ENCODE measurements around the gene KRTAP5-3. TPM values are rescaled to one million over a fixed set of nuclear protein-coding genes. Genes with fewer than 3 reads are reported as not detected.

Gene KRTAP5-3
- total RNA-seq, 1 experiment from 2014 or later: not detected

DNA sequence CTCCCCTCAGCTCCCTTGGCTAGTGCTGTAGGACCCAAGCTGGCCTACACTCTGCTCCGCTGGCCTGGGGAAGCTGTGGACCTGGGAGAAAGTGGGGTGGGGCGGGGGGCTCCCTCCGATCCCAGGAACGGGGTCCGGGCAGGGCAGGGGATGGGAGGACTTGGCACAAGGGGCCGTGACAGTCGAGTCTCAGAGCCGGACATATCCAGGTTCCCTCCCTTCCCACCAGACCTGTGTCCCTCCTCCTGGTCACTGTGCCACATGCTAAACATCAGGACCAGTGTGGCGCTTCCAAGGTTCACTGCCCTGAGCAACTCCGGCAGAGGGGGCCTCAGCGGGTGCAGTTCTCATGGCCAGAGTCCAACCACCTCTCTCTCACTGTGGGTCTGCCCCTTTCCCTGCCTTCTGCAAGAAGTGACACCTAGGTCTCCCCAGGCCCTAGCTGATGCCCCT lies 38.2 kb downstream of the KRTAP5-3 start:
- H3K79me2 ChIP-seq (ENCODE audit: low read length): no peaks in the 10 kb centered on the region
- no peaks in the 10 kb centered on the region for H3K9me3 ChIP-seq (ENCODE audit: low read length)
- no peak overlapping the region for H3K4me3 ChIP-seq (ENCODE audit: low read length)
- H3K9me2 ChIP-seq (replicated peaks; ENCODE audit: insufficient read depth, low read length): no peaks in the 10 kb centered on the region
- H3K27ac ChIP-seq (ENCODE audit: low read length): no peak overlapping the region
- H3K4me1 ChIP-seq (ENCODE audit: low read length): peaks cover 34% of the 10 kb centered on the region
- H3K36me3 ChIP-seq (ENCODE audit: insufficient read depth, low read length): no peaks in the 10 kb centered on the region
- no peak for DNase-seq
- no peak overlapping the region for H3K4me2 ChIP-seq (ENCODE audit: low read depth, low read length, poor library complexity, severe bottlenecking)
- H3K9ac ChIP-seq (ENCODE audit: low read length): no peak overlapping the region
- H2AFZ ChIP-seq (ENCODE audit: low read length): no peak overlapping the region
- H3K27me3 ChIP-seq (ENCODE audit: low read length): no peaks in the 10 kb centered on the region
- H4K20me1 ChIP-seq (ENCODE audit: insufficient read depth, low read depth, low read length): peaks cover 46% of the 10 kb centered on the region

- Histone ChIP-seq H3K79me2 (ENCODE audit: low read length) (no peaks in the 10 kb centered on the region), H3K36me3 (ENCODE audit: insufficient read depth, low read length) (no peaks in the 10 kb centered on the region), H2AFZ (ENCODE audit: low read length) (no peak overlapping the region), H4K20me1 (ENCODE audit: insufficient read depth, low read depth, low read length) (peaks cover 47% of the 10 kb centered on the region), H3K9ac (ENCODE audit: low read length) (no peak overlapping the region), H3K4me1 (ENCODE audit: low read length) (peaks cover 29% of the 10 kb centered on the region), H3K4me2 (ENCODE audit: low read depth, low read length, poor library complexity, severe bottlenecking) (no peak overlapping the region), H3K27ac (ENCODE audit: low read length) (no peak overlapping the region), H3K9me2 (replicated peaks; ENCODE audit: insufficient read depth, low read length) (no peaks in the 10 kb centered on the region), H3K27me3 (ENCODE audit: low read length) (no peaks in the 10 kb centered on the region), H3K4me3 (ENCODE audit: low read length) (no peak overlapping the region), H3K9me3 (ENCODE audit: low read length) (no peaks in the 10 kb centered on the region)
- DNase-seq: no peak
Measured at GRCh38 chr11:1569251-1569780, 38.9 kb downstream of the KRTAP5-3 start.

DNA sequence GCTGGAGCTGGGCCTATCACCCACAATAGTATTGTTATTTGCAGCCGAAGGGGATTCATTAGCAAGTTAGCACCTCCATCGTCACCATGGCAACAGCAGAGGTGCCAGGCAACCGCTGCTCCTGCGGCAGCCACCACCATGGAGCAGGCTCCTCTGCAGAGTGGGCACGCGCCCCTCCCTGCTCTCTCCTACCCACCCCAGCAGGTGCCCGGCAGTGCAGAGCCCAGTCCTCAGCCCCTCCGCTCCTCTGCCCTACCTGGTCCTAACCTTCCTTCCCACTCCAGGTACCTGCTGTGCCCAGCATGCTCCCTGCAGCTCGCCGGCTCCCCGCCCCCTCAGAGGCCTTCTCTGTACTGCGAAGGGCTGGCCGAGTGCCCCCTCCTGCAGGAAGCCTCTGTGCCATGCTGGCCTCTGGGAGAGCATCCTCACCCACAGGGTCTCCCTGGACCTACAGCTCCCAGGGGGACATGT lies 39.8 kb downstream of the KRTAP5-3 start:
- peaks cover 45% of the 10 kb centered on the region for H4K20me1 ChIP-seq (ENCODE audit: insufficient read depth, low read depth, low read length)
- no peaks in the 10 kb centered on the region for H3K9me3 ChIP-seq (ENCODE audit: low read length)
- no peaks in the 10 kb centered on the region for H3K27me3 ChIP-seq (ENCODE audit: low read length)
- H3K79me2 ChIP-seq (ENCODE audit: low read length): no peaks in the 10 kb centered on the region
- H3K27ac ChIP-seq (ENCODE audit: low read length): no peak overlapping the region
- H3K9ac ChIP-seq (ENCODE audit: low read length): no peak overlapping the region
- no peak overlapping the region for H3K4me2 ChIP-seq (ENCODE audit: low read depth, low read length, poor library complexity, severe bottlenecking)
- peaks cover 21% of the 10 kb centered on the region for H3K4me1 ChIP-seq (ENCODE audit: low read length)
- H3K36me3 ChIP-seq (ENCODE audit: insufficient read depth, low read length): no peaks in the 10 kb centered on the region
- no peak overlapping the region for H3K4me3 ChIP-seq (ENCODE audit: low read length)
- H2AFZ ChIP-seq (ENCODE audit: low read length): no peak overlapping the region
- DNase-seq: peak; percentile 77
- no peaks in the 10 kb centered on the region for H3K9me2 ChIP-seq (replicated peaks; ENCODE audit: insufficient read depth, low read length)

GRCh38 chr11:1567721-1568100 lies 40.6 kb downstream of the KRTAP5-3 start:
- Histone ChIP-seq H3K9ac (ENCODE audit: low read length) (no peak overlapping the region), H3K27me3 (ENCODE audit: low read length) (no peaks in the 10 kb centered on the region), H3K9me2 (replicated peaks; ENCODE audit: insufficient read depth, low read length) (no peaks in the 10 kb centered on the region), H2AFZ (ENCODE audit: low read length) (no peak overlapping the region), H3K36me3 (ENCODE audit: insufficient read depth, low read length) (no peaks in the 10 kb centered on the region), H3K4me1 (ENCODE audit: low read length) (peaks cover 15% of the 10 kb centered on the region), H3K79me2 (ENCODE audit: low read length) (no peaks in the 10 kb centered on the region), H3K9me3 (ENCODE audit: low read length) (no peaks in the 10 kb centered on the region), H3K27ac (ENCODE audit: low read length) (no peak overlapping the region), H3K4me3 (ENCODE audit: low read length) (no peak overlapping the region), H4K20me1 (ENCODE audit: insufficient read depth, low read depth, low read length) (peaks cover 39% of the 10 kb centered on the region), H3K4me2 (ENCODE audit: low read depth, low read length, poor library complexity, severe bottlenecking) (no peak overlapping the region)
- no peak for DNase-seq

DNA sequence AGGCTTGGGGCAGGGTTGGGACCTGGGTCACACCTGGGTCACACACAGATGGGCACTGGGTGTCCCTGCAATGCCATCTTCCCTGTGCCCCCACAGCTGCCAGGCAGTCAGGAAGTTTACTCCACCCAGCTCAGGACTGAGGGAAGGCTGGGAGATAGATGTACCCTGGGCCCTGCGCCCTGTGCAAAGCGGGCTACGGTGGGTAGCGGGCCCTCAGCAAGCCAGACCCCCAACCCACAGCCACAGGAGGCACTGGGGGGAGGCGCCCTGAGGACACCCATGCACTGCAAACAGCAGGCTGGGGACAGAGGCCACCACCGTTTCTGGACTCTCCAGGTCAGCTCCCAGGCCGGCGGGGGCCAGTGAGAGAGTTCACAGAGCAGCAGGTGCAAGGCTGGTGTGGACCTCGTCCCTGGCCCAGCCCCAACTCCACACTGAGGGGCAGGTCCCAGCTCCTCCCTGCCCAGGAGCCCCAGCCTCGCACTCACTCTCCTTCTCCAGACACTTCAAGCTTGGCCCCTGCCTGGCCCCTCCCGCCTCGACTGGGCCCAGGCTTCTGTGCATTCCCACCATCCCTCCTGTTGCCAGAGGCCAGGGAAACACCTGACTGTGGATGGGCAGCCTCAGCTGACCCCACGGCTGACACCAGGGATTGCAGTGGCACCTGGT lies 41.1 kb downstream of the KRTAP5-3 start:
- H4K20me1 ChIP-seq (ENCODE audit: insufficient read depth, low read depth, low read length): peaks cover 39% of the 10 kb centered on the region
- H3K9ac ChIP-seq (ENCODE audit: low read length): no peak overlapping the region
- no peak overlapping the region for H2AFZ ChIP-seq (ENCODE audit: low read length)
- H3K9me3 ChIP-seq (ENCODE audit: low read length): no peaks in the 10 kb centered on the region
- H3K4me1 ChIP-seq (ENCODE audit: low read length): peaks cover 10% of the 10 kb centered on the region
- H3K4me3 ChIP-seq (ENCODE audit: low read length): no peak overlapping the region
- no peak overlapping the region for H3K4me2 ChIP-seq (ENCODE audit: low read depth, low read length, poor library complexity, severe bottlenecking)
- H3K36me3 ChIP-seq (ENCODE audit: insufficient read depth, low read length): no peaks in the 10 kb centered on the region
- DNase-seq: no peak
- H3K27me3 ChIP-seq (ENCODE audit: low read length): no peaks in the 10 kb centered on the region
- H3K9me2 ChIP-seq (replicated peaks; ENCODE audit: insufficient read depth, low read length): no peaks in the 10 kb centered on the region
- no peaks in the 10 kb centered on the region for H3K79me2 ChIP-seq (ENCODE audit: low read length)
- no peak overlapping the region for H3K27ac ChIP-seq (ENCODE audit: low read length)

DNA sequence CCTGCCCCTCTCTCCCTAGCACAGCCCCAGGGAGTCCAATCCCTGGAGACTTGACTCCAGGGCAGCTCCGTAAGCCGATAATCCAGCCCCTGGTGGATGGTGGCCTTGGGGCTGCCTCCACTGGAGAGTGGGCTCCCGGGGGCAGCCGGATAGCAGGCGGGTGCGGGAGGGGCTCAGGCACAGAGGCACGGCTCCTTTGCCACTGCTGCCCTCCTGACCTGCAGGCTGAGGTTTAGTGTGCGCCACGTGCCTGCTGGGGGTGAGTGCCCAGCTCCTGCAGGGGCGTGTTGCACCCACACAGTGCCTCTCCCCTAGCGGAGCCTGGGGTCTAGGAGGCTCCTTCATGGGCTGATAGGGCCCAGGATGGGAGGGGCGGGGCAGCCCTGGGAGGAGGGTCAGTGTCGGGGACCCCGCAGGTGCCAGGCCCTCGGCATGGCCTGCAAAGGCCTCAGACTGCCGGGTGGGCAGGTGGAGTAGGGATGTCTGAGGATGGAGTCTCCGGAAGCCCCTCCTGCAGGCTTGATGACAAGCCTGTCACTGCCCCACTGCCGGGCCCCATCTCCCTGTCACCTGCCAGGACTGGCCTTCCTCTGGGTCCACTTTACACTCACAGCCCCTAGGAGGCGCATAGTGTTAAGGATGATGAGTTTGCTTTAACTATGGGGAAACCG lies 41.7 kb downstream of the KRTAP5-3 start:
- H3K4me2 ChIP-seq (ENCODE audit: low read depth, low read length, poor library complexity, severe bottlenecking): no peak overlapping the region
- H3K27ac ChIP-seq (ENCODE audit: low read length): no peak overlapping the region
- no peak overlapping the region for H3K4me3 ChIP-seq (ENCODE audit: low read length)
- peaks cover 39% of the 10 kb centered on the region for H4K20me1 ChIP-seq (ENCODE audit: insufficient read depth, low read depth, low read length)
- no peaks in the 10 kb centered on the region for H3K79me2 ChIP-seq (ENCODE audit: low read length)
- H3K27me3 ChIP-seq (ENCODE audit: low read length): no peaks in the 10 kb centered on the region
- H3K4me1 ChIP-seq (ENCODE audit: low read length): peaks cover 10% of the 10 kb centered on the region
- DNase-seq: peak; percentile 52
- no peaks in the 10 kb centered on the region for H3K9me3 ChIP-seq (ENCODE audit: low read length)
- H3K9me2 ChIP-seq (replicated peaks; ENCODE audit: insufficient read depth, low read length): no peaks in the 10 kb centered on the region
- no peak overlapping the region for H2AFZ ChIP-seq (ENCODE audit: low read length)
- H3K9ac ChIP-seq (ENCODE audit: low read length): no peak overlapping the region
- H3K36me3 ChIP-seq (ENCODE audit: insufficient read depth, low read length): no peaks in the 10 kb centered on the region

GRCh38 chr11:1565904-1566247 lies 42.4 kb downstream of the KRTAP5-3 start:
- Histone ChIP-seq H3K27me3 (ENCODE audit: low read length) (no peaks in the 10 kb centered on the region), H3K4me2 (ENCODE audit: low read depth, low read length, poor library complexity, severe bottlenecking) (no peak overlapping the region), H3K79me2 (ENCODE audit: low read length) (no peaks in the 10 kb centered on the region), H3K36me3 (ENCODE audit: insufficient read depth, low read length) (no peaks in the 10 kb centered on the region), H3K4me3 (ENCODE audit: low read length) (no peak overlapping the region), H3K9me2 (replicated peaks; ENCODE audit: insufficient read depth, low read length) (no peaks in the 10 kb centered on the region), H3K4me1 (ENCODE audit: low read length) (peaks cover 10% of the 10 kb centered on the region), H3K27ac (ENCODE audit: low read length) (no peak overlapping the region), H2AFZ (ENCODE audit: low read length) (no peak overlapping the region), H3K9ac (ENCODE audit: low read length) (no peak overlapping the region), H3K9me3 (ENCODE audit: low read length) (no peaks in the 10 kb centered on the region), H4K20me1 (ENCODE audit: insufficient read depth, low read depth, low read length) (peaks cover 39% of the 10 kb centered on the region)
- no peak for DNase-seq

GRCh38 chr11:1565173-1565903 lies 42.9 kb downstream of the KRTAP5-3 start:
- H3K9me3 ChIP-seq (ENCODE audit: low read length): no peaks in the 10 kb centered on the region
- no peak overlapping the region for H3K4me2 ChIP-seq (ENCODE audit: low read depth, low read length, poor library complexity, severe bottlenecking)
- no peak overlapping the region for H3K27ac ChIP-seq (ENCODE audit: low read length)
- H3K9me2 ChIP-seq (replicated peaks; ENCODE audit: insufficient read depth, low read length): no peaks in the 10 kb centered on the region
- no peak overlapping the region for H3K4me3 ChIP-seq (ENCODE audit: low read length)
- H3K4me1 ChIP-seq (ENCODE audit: low read length): peaks cover 10% of the 10 kb centered on the region
- H4K20me1 ChIP-seq (ENCODE audit: insufficient read depth, low read depth, low read length): peaks cover 39% of the 10 kb centered on the region
- H3K9ac ChIP-seq (ENCODE audit: low read length): no peak overlapping the region
- no peak for DNase-seq
- H2AFZ ChIP-seq (ENCODE audit: low read length): no peak overlapping the region
- no peaks in the 10 kb centered on the region for H3K36me3 ChIP-seq (ENCODE audit: insufficient read depth, low read length)
- no peaks in the 10 kb centered on the region for H3K27me3 ChIP-seq (ENCODE audit: low read length)
- no peaks in the 10 kb centered on the region for H3K79me2 ChIP-seq (ENCODE audit: low read length)
